ENCODE data around the gene VSIG4.

- no peak for TF ChIP-seq CTCF (conservative IDR thresholded peaks at IDR 0.05 in 1 of 2, IDR thresholded peaks at IDR 0.05 in 1 of 2; ENCODE audit: extremely low read depth in 1 of 2, insufficient read depth in 1 of 2, low read depth in 1 of 2, low read length in 2 of 2)
- TF ChIP-seq EZH2 (IDR thresholded peaks at IDR 0.05; ENCODE audit: borderline replicate concordance, low read length): no peak
These were observed 15.3 kb downstream of the VSIG4 start for GRCh38 chrX:66024570-66024969.

Measured in mammary epithelial cell (primary cell).